ENCODE measurements around the gene PRSS23. TPM values are rescaled to one million over a fixed set of nuclear protein-coding genes. Genes with fewer than 3 reads are reported as not detected.
A peak's percentile ranks its signal among the peaks of the same experiment; 100 is the strongest.
"Not testable (repeated sequence)": the region's sequence is repeated elsewhere in the genome, so short reads cannot be mapped to it uniquely, and the experiment has no call there.

PRSS23 gene
- total RNA-seq, 2 donors from 2014 or later, result 90.3 to 253 TPM

- Histone ChIP-seq H3K4me3 (no peak overlapping the region), H3K27me3 (replicated peaks; ENCODE audit: insufficient read depth) (no peaks in the 10 kb centered on the region), H3K27ac (peak overlapping the region; percentile 62 to 69), H3K4me1 (ENCODE audit: control insufficient read depth in 1 of 2, low read depth in 2 of 2) (peaks cover 20 to 51% of the 10 kb centered on the region in 2 donors), H3K9me3 (no peaks in the 10 kb centered on the region), H3K36me3 (no peaks in the 10 kb centered on the region)
- no peak for DNase-seq (ENCODE audit: low spot score)
- TF ChIP-seq CTCF (IDR thresholded peaks at IDR 0.05), result no peak
- ATAC-seq (ENCODE audit: insufficient number of reproducible peaks, low FRiP score, low read depth), result peak; percentile 70
Measured at GRCh38 chr11:86816251-86816726, 15.9 kb downstream of the PRSS23 start.

- H3K4me3 ChIP-seq, result peak overlapping the region; percentile 30
- no peak for ATAC-seq (ENCODE audit: insufficient number of reproducible peaks, low FRiP score, low read depth)
- H3K4me1 ChIP-seq (ENCODE audit: control insufficient read depth in 1 of 2, low read depth in 2 of 2), result peaks cover 20 to 43% of the 10 kb centered on the region in 2 donors
Measured at GRCh38 chr11:86818462-86819192, 18.3 kb downstream of the PRSS23 start.

GRCh38 chr11:86824139-86824538 lies 23.8 kb downstream of the PRSS23 start:
- ATAC-seq (ENCODE audit: insufficient number of reproducible peaks, low FRiP score, low read depth); H3K9me3 ChIP-seq; H3K27ac ChIP-seq; H3K27me3 ChIP-seq (replicated peaks; ENCODE audit: insufficient read depth); H3K4me3 ChIP-seq; DNase-seq (ENCODE audit: low spot score); H3K36me3 ChIP-seq; H3K4me1 ChIP-seq (ENCODE audit: control insufficient read depth in 1 of 2, low read depth in 2 of 2): not testable (repeated sequence)

More at GRCh38 chr11:86818462-86819192, 18.3 kb downstream of the PRSS23 start:
- H3K27me3 ChIP-seq (replicated peaks; ENCODE audit: insufficient read depth), result no peaks in the 10 kb centered on the region
- H3K36me3 ChIP-seq, result no peaks in the 10 kb centered on the region
- no peaks in the 10 kb centered on the region for H3K9me3 ChIP-seq
- H3K27ac ChIP-seq, result no peak overlapping the region
- DNase-seq (ENCODE audit: low spot score), result no peak
- TF ChIP-seq CTCF (IDR thresholded peaks at IDR 0.05), result peak; percentile 78

GRCh38 chr11:86834376-86834775 lies 34.0 kb downstream of the PRSS23 start:
- not testable (repeated sequence) for H3K4me3 ChIP-seq; DNase-seq (ENCODE audit: low spot score); H3K27me3 ChIP-seq (replicated peaks; ENCODE audit: insufficient read depth); H3K4me1 ChIP-seq (ENCODE audit: control insufficient read depth in 1 of 2, low read depth in 2 of 2); H3K36me3 ChIP-seq; H3K27ac ChIP-seq; ATAC-seq (ENCODE audit: insufficient number of reproducible peaks, low FRiP score, low read depth); H3K9me3 ChIP-seq

- not testable (repeated sequence) for H3K27ac ChIP-seq; ATAC-seq (ENCODE audit: insufficient number of reproducible peaks, low FRiP score, low read depth); H3K4me1 ChIP-seq (ENCODE audit: control insufficient read depth in 1 of 2, low read depth in 2 of 2); H3K9me3 ChIP-seq; H3K27me3 ChIP-seq (replicated peaks; ENCODE audit: insufficient read depth); H3K36me3 ChIP-seq; DNase-seq (ENCODE audit: low spot score); H3K4me3 ChIP-seq
Measured at GRCh38 chr11:86844762-86845508, 44.6 kb downstream of the PRSS23 start.

GRCh38 chr11:86848132-86848531 lies 47.8 kb downstream of the PRSS23 start:
- Histone ChIP-seq H3K4me1 (ENCODE audit: control insufficient read depth in 1 of 2, low read depth in 2 of 2) (peaks cover 0 to 7% of the 10 kb centered on the region in 2 donors), H3K27ac (peak overlapping the region in 1 of 2 donors; percentile 35), H3K27me3 (replicated peaks; ENCODE audit: insufficient read depth) (no peaks in the 10 kb centered on the region), H3K36me3 (no peaks in the 10 kb centered on the region), H3K9me3 (no peaks in the 10 kb centered on the region), H3K4me3 (no peak overlapping the region)
- ATAC-seq (ENCODE audit: insufficient number of reproducible peaks, low FRiP score, low read depth), result no peak
- no peak for DNase-seq (ENCODE audit: low spot score)
- TF ChIP-seq CTCF (IDR thresholded peaks at IDR 0.05), result no peak
